Fibroblast of the aortic adventitia (primary cell): ENCODE results near the gene TRABD2B. TPM values are rescaled to one million over a fixed set of nuclear protein-coding genes. Genes with fewer than 3 reads are reported as not detected.
"Not testable (repeated sequence)": the region's sequence is repeated elsewhere in the genome, so short reads cannot be mapped to it uniquely, and the experiment has no call there.

Experiments
- DNase-seq: peaks from one replicate; pipeline ENCODE4 v3.0.0-alpha.2; 2010; ENCODE audit warnings: low read depth
- H3K4me3 ChIP-seq: 2 replicates; pipeline ENCODE4 v1.5.1; 2011; ENCODE audit warnings: low read depth, mild to moderate bottlenecking, control low read depth, low read length, moderate library complexity
- total RNA-seq: library from RNA; depleted of rRNA; stranded (reverse); fragments of >200 nt; gene quantifications from 2 replicates; pipeline ENCODE4 v1.2.3, GENCODE V29; 2012; ENCODE audit warnings: low replicate concordance
- TF ChIP-seq, protein P1 (sequence below): IDR thresholded peaks from 2 replicates; pipeline ENCODE4 v1.5.1; 2011; ENCODE audit warnings: mild to moderate bottlenecking, low read length, control low read depth, inconsistent platforms; ENCODE audit not compliant: insufficient read depth

Gene TRABD2B
- total RNA-seq, 1 donor: under 0.01 TPM

DNA sequence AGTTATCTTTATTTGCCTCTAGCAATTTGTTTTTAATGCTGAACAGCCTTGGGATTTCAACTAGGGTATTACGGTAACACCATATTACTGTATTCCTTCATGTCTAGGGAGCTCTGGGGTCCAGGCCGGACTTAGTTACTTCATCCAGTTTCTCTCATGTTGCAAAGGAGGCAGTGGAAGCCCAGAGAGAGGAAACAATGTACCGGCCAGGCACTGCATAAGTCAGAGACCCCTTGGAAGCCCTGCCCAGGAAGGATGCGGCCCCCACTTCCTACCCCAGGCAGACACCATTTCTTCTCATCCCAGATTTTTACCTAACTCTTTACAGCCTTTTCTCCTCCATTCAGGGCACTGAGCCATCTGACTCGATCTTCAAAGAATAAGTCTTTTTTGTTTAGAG, 32.5 kb downstream of the TRABD2B start:
- TF ChIP-seq, protein P1, sequence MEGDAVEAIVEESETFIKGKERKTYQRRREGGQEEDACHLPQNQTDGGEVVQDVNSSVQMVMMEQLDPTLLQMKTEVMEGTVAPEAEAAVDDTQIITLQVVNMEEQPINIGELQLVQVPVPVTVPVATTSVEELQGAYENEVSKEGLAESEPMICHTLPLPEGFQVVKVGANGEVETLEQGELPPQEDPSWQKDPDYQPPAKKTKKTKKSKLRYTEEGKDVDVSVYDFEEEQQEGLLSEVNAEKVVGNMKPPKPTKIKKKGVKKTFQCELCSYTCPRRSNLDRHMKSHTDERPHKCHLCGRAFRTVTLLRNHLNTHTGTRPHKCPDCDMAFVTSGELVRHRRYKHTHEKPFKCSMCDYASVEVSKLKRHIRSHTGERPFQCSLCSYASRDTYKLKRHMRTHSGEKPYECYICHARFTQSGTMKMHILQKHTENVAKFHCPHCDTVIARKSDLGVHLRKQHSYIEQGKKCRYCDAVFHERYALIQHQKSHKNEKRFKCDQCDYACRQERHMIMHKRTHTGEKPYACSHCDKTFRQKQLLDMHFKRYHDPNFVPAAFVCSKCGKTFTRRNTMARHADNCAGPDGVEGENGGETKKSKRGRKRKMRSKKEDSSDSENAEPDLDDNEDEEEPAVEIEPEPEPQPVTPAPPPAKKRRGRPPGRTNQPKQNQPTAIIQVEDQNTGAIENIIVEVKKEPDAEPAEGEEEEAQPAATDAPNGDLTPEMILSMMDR: no peak
- no peak for DNase-seq
- H3K4me3 ChIP-seq: no peak overlapping the region

DNA sequence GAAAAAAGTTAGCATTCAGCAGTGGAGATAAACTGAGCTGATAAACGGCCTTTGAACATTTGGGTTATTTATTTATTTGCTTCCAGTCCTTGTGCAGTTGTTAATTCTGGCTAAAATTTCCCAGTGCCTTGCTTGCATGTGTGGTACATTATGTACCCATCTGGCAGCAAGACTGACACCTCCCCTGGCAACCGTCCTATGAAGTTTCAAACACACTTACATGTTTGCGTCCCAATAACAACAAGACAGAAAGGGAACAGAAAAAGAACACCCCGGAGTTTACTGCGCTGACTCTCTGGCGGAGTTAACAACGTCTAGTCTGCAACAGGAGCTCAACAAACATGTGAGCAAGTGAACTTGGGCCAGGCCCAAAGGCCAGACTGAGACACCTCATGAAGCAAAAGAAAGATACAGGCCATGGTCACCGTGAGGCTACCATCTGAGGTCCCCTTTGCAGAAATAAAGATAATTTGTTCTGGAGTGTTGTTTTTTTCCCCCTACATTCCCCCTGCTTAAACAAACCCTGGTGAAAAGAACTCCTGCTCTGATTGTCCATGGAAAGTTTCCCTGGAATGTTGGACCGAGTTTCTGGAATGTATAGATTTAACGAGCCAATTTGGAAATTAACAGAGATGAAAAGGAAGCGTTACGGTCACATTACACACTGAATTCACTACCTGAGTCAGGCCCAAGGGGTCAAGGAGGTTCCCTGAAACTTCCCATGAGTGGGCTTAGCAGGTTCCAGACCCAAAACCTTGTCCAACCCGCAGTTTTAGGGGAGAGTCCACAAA, 33.4 kb downstream of the TRABD2B start:
- TF ChIP-seq, protein P1: no peak
- H3K4me3 ChIP-seq: no peak overlapping the region
- DNase-seq: no peak

DNA sequence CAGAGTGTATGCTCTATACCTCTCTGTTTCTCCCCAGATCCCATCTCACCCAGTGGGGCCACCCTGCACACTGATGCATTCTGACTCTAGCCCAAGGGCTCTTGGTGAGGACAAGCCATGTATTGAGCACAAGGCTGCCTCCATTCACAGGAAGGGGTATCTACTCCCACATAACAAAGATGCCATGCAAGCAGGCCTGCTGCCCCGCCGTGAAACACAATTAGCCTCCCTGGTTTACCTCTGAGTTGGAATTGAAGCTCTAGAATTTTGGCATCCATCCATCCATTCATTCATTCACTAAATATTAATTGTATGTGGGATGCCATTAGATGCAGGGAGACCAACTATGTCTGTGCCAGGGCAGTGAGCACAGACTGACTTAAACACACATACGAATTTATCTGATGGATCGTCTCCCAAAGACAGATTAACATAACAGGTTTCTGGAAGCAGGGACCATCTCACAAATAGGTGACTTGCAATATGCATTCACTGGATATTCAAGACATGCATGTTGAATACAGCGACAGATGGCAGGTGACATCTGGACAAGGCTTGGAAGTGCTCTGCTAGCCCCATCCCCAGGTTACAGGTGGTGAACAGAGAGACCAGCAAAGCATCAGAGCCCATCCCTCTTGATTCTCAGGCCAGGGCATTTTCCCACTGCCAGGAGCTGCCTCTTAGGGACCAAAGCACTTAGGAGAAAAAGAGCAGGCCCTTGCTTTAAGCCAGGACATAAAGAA, 34.3 kb downstream of the TRABD2B start:
- H3K4me3 ChIP-seq: no peak overlapping the region
- DNase-seq: no peak
- TF ChIP-seq, protein P1: no peak

DNA sequence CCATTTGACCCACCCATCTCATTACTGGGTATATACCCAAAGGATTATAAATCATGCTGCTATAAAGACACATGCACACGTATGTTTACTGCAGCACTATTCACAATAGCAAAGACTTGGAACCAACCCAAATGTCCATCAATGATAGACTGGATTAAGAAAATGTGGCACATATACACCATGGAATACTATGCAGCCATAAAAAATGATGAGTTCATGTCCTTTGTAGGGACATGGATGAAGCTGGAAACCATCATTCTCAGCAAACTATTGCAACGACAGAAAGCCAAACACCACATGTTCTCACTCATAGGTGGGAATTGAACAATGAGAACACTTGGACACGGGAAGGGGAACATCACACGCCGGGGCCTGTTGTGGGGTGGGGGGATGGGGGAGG, 35.4 kb downstream of the TRABD2B start:
- not testable (repeated sequence) for H3K4me3 ChIP-seq, DNase-seq

DNA sequence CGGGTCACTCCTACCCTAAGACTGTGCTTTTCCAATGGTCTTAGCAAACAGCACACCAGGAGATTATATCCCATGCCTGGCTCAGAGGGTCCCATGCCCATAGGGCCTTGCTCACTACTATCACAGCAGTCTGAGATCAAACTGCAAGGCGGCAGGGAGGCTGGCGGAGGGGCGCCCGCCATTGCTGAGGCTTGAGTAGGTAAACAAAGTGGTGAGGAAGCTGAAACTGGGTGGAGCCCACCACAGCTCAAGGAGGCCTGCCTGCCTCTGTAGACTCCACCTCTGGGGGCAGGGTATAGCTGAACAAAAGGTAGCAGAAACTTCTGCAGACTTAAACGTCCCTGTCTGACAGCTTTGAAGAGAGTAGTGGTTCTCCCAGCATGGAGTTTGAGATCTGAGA, 40.7 kb downstream of the TRABD2B start:
- not testable (repeated sequence) for DNase-seq, H3K4me3 ChIP-seq

DNA sequence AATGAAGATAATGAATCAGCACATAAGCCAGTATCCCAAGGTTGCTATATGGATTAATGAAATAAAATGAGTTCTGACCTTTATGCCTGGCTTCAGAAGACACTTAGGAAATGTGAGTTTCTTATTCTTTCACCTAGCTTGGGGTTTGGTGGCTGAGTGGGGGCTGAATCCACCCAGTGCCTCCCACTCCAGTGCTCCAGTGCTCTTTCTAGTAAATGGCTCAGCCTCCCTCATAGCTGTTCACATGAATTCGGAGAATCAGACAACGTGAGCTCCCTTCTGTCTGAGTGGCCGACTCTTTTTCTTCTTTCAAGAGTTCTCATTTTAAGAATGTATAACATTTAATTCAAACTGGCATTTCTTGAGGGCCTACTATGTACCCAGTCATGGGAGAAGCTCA, 43.5 kb downstream of the TRABD2B start:
- H3K4me3 ChIP-seq: no peak overlapping the region
- TF ChIP-seq, protein P1: no peak
- DNase-seq: no peak

DNA sequence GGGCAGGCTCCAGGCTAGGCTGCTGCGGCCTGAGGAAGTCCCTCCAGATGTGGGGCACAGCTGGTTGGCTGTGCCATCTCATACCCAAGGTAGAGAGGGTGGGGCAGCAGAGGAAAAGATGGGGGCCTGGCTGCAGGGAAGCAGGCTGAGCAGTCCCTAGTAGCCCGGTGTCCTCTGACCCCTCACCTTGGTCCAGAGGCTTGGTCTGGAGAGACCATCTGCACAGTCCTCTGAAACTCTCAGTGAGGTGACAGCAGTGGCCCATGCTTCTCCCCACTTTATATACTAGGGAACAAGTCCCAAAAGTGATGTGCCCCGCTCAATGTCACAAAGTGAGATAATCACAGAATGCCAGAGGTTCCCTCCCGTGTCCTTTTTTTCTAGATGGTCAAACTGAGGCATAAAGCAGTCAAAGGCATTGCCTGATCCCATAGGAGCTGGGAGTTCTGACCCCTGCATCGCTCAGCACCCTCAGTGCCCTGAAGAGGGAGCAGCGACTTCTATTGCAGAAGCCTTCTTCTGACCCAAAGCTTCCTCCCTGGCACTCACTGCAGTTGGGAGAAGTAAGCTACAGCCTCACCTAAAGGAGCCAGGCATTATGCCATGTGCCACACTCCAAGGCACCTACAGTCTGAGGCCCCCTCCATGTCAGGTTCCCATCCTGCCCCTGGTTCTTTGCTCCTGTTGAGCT, 45.5 kb downstream of the TRABD2B start:
- TF ChIP-seq, protein P1: no peak
- no peak overlapping the region for H3K4me3 ChIP-seq
- DNase-seq: no peak
